ENCODE measurements around the gene SLCO3A1.
A peak's percentile ranks its signal among the peaks of the same experiment; 100 is the strongest.

Gene SLCO3A1

GRCh38 chr15:91908391-91908790 is 54.9 kb downstream of the SLCO3A1 start:
- Histone ChIP-seq H3K36me3 (ENCODE audit: control insufficient read depth, insufficient read depth, low read length) (no peaks in the 10 kb centered on the region), H3K27ac (peak overlapping the region; percentile 78), H3K4me3 (ENCODE audit: low read depth, low read length) (no peak overlapping the region), H3K9me3 (ENCODE audit: control insufficient read depth, low read length) (no peaks in the 10 kb centered on the region), H3K79me2 (peaks cover 9% of the 10 kb centered on the region), H3K4me1 (peaks cover 46% of the 10 kb centered on the region), H2AFZ (no peak overlapping the region), H3K27me3 (ENCODE audit: control insufficient read depth, insufficient read depth, low read length) (no peaks in the 10 kb centered on the region), H3K4me2 (ENCODE audit: low read length) (no peak overlapping the region), H3K9ac (no peak overlapping the region)
- TF ChIP-seq, protein P1, sequence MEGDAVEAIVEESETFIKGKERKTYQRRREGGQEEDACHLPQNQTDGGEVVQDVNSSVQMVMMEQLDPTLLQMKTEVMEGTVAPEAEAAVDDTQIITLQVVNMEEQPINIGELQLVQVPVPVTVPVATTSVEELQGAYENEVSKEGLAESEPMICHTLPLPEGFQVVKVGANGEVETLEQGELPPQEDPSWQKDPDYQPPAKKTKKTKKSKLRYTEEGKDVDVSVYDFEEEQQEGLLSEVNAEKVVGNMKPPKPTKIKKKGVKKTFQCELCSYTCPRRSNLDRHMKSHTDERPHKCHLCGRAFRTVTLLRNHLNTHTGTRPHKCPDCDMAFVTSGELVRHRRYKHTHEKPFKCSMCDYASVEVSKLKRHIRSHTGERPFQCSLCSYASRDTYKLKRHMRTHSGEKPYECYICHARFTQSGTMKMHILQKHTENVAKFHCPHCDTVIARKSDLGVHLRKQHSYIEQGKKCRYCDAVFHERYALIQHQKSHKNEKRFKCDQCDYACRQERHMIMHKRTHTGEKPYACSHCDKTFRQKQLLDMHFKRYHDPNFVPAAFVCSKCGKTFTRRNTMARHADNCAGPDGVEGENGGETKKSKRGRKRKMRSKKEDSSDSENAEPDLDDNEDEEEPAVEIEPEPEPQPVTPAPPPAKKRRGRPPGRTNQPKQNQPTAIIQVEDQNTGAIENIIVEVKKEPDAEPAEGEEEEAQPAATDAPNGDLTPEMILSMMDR (IDR thresholded peaks at IDR 0.05), result no peak

- peaks cover 7% of the 10 kb centered on the region for H3K79me2 ChIP-seq
- peaks cover 50% of the 10 kb centered on the region for H3K4me1 ChIP-seq
- H3K9ac ChIP-seq, result no peak overlapping the region
- H3K4me3 ChIP-seq (ENCODE audit: low read depth, low read length), result no peak overlapping the region
- H3K36me3 ChIP-seq (ENCODE audit: control insufficient read depth, insufficient read depth, low read length), result no peaks in the 10 kb centered on the region
- TF ChIP-seq, protein P1 (IDR thresholded peaks at IDR 0.05), result no peak
- H3K27ac ChIP-seq, result peak overlapping the region; percentile 78
- H3K27me3 ChIP-seq (ENCODE audit: control insufficient read depth, insufficient read depth, low read length), result no peaks in the 10 kb centered on the region
- H2AFZ ChIP-seq, result no peak overlapping the region
- H3K9me3 ChIP-seq (ENCODE audit: control insufficient read depth, low read length), result no peaks in the 10 kb centered on the region
- H3K4me2 ChIP-seq (ENCODE audit: low read length), result no peak overlapping the region
These were observed 55.6 kb downstream of the SLCO3A1 start for GRCh38 chr15:91909111-91909510.

GRCh38 chr15:91909574-91909973 is 56.1 kb downstream of the SLCO3A1 start:
- no peak overlapping the region for H3K9ac ChIP-seq
- peaks cover 48% of the 10 kb centered on the region for H3K4me1 ChIP-seq
- no peaks in the 10 kb centered on the region for H3K36me3 ChIP-seq (ENCODE audit: control insufficient read depth, insufficient read depth, low read length)
- peak overlapping the region; percentile 34 for H2AFZ ChIP-seq
- no peak overlapping the region for H3K4me2 ChIP-seq (ENCODE audit: low read length)
- peaks cover 7% of the 10 kb centered on the region for H3K79me2 ChIP-seq
- H3K27me3 ChIP-seq (ENCODE audit: control insufficient read depth, insufficient read depth, low read length), result no peaks in the 10 kb centered on the region
- H3K9me3 ChIP-seq (ENCODE audit: control insufficient read depth, low read length), result no peaks in the 10 kb centered on the region
- TF ChIP-seq, protein P1 (IDR thresholded peaks at IDR 0.05), result no peak
- no peak overlapping the region for H3K4me3 ChIP-seq (ENCODE audit: low read depth, low read length)
- H3K27ac ChIP-seq, result peak overlapping the region; percentile 78

DNA sequence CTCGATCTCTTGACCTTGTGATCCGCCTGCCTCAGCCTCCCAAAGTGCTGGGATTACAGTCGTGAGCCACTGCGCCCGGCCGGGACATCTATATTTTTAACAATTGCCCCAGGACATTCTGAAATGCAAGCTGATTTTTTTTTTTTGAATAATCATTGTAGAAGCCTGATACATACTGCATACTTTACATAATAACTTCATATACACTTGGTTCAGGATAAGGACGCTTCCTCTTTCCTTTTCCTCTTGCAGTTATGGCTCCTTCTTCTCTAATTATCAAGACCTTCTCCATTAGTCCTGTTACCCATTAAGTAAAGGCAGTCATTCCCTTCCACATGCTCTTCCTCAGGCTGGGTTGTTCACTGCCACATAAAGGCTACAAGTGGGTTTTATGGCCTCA is 58.3 kb downstream of the SLCO3A1 start:
- Histone ChIP-seq H3K27me3 (ENCODE audit: control insufficient read depth, insufficient read depth, low read length) (no peaks in the 10 kb centered on the region), H3K9me3 (ENCODE audit: control insufficient read depth, low read length) (no peaks in the 10 kb centered on the region), H3K9ac (no peak overlapping the region), H3K4me3 (ENCODE audit: low read depth, low read length) (no peak overlapping the region), H3K4me2 (ENCODE audit: low read length) (no peak overlapping the region), H2AFZ (no peak overlapping the region), H3K4me1 (peaks cover 48% of the 10 kb centered on the region), H3K27ac (peak overlapping the region; percentile 80), H3K79me2 (no peaks in the 10 kb centered on the region), H3K36me3 (ENCODE audit: control insufficient read depth, insufficient read depth, low read length) (no peaks in the 10 kb centered on the region)
- TF ChIP-seq, protein P1 (IDR thresholded peaks at IDR 0.05), result no peak

DNA sequence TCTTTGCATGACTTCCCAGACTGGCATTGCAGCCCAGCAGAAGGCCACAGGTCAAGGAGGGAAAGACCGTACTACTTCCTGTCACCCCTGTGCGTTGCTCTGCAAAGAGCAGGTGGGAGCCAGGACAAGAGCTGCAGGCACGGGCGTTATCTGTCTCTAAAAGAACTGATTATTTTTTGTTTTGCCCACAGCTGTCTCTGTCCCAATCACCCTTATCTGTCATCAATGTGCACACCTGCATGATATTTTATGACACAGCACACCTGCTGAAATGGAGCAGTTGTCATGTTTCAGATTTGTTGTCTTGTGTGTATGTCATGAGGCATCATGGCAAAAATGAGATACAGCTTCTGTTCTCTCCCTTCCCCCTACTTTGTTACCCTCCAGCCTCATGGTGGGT is 58.8 kb downstream of the SLCO3A1 start:
- no peaks in the 10 kb centered on the region for H3K27me3 ChIP-seq (ENCODE audit: control insufficient read depth, insufficient read depth, low read length)
- H2AFZ ChIP-seq, result no peak overlapping the region
- H3K79me2 ChIP-seq, result no peaks in the 10 kb centered on the region
- no peak overlapping the region for H3K4me2 ChIP-seq (ENCODE audit: low read length)
- no peaks in the 10 kb centered on the region for H3K9me3 ChIP-seq (ENCODE audit: control insufficient read depth, low read length)
- peak overlapping the region; percentile 80 for H3K27ac ChIP-seq
- no peak overlapping the region for H3K4me3 ChIP-seq (ENCODE audit: low read depth, low read length)
- H3K4me1 ChIP-seq, result peaks cover 48% of the 10 kb centered on the region
- TF ChIP-seq, protein P1 (IDR thresholded peaks at IDR 0.05), result no peak
- no peak overlapping the region for H3K9ac ChIP-seq
- no peaks in the 10 kb centered on the region for H3K36me3 ChIP-seq (ENCODE audit: control insufficient read depth, insufficient read depth, low read length)
